ENCODE measurements around the gene ZNFX1. TPM values are rescaled to one million over a fixed set of nuclear protein-coding genes. Genes with fewer than 3 reads are reported as not detected.
"Not testable (repeated sequence)": the region's sequence is repeated elsewhere in the genome, so short reads cannot be mapped to it uniquely, and the experiment has no call there.

ZNFX1 gene
- total RNA-seq, 1 donor from 2014 or later: 40.7 TPM

GRCh38 chr20:49294002-49294654, 16.3 kb upstream of the ZNFX1 start:
- ATAC-seq; DNase-seq (ENCODE audit: low spot score); intact Hi-C loops (cut with DNase I): not testable (repeated sequence)

GRCh38 chr20:49293122-49293521, 15.3 kb upstream of the ZNFX1 start:
- intact Hi-C loops (cut with DNase I): no loop called here
- no peak for ATAC-seq
- DNase-seq (ENCODE audit: low spot score): no peak

DNA sequence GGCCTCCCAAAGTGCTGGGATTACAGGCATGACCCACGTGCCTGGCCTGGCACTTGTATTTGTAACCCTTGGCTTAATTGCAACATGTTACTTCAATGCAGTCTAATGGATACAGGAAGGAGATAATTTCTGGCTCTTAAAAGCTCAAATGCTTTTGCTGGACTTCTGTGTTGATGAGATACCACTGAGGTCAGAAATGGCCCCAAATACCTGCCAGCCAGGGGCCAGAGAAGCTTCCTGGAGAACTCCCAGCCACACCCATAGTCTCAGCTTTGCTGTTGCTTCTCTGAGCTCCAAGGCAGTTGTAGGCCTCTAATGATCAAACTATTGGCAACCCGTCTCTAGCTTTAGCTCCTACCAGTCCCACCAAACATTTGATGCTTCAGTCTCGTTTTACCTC, 14.2 kb upstream of the ZNFX1 start:
- DNase-seq (ENCODE audit: low spot score) (no peak), ATAC-seq (no peak)
- intact Hi-C loops (cut with DNase I): no loop called here

GRCh38 chr20:49291200-49291599, 13.3 kb upstream of the ZNFX1 start:
- intact Hi-C loops (cut with DNase I): no loop called here

GRCh38 chr20:49290608-49291191, 12.8 kb upstream of the ZNFX1 start:
- intact Hi-C loops (cut with DNase I): no loop called here
- ATAC-seq: no peak
- DNase-seq (ENCODE audit: low spot score): no peak

More at GRCh38 chr20:49291200-49291599, 13.3 kb upstream of the ZNFX1 start:
- ATAC-seq (no peak), DNase-seq (ENCODE audit: low spot score) (no peak)

- ATAC-seq (no peak), DNase-seq (ENCODE audit: low spot score) (no peak)
- intact Hi-C loops (cut with DNase I): no loop called here
These were observed 11.2 kb upstream of the ZNFX1 start for GRCh38 chr20:49288784-49289696.

- no peak for ATAC-seq
- intact Hi-C loops (cut with DNase I): no loop called here
These were observed 10.4 kb upstream of the ZNFX1 start for GRCh38 chr20:49288250-49288751.

DNA sequence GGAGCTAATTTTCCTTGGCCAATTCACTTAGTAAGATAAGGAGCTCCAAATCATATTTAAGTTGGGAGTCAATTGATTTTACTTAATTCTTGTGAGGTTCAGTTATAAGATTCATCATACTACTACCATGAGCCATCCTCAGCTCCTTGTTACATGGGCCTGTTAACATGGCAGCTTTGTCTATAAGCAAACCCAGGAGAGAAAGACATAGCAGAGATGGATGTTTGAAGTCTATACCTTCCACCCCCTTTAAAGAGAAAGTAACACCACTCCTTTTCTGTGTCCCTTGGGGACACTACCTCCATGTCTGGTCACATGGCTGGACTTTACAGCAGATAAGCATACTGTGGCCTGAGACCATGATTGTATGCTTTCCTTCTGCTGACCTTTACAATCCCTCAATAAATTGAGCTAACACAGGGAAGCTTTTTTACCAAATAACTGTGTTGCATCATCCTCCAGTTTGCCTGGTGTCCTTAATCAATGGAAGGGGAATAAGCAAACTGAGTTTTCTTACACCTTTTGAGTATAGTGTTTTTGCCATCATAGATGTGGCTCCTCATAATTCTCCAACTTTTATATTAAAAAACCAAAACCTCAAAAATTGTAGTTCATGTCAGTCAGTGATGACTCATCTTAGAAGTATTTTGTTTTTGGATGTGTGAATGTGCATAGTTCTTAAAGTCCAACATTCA, 9.8 kb upstream of the ZNFX1 start:
- intact Hi-C loops (cut with DNase I): no loop called here
- ATAC-seq (no peak), DNase-seq (ENCODE audit: low spot score) (no peak)

More at GRCh38 chr20:49288250-49288751, 10.4 kb upstream of the ZNFX1 start:
- no peak for DNase-seq (ENCODE audit: low spot score)

DNA sequence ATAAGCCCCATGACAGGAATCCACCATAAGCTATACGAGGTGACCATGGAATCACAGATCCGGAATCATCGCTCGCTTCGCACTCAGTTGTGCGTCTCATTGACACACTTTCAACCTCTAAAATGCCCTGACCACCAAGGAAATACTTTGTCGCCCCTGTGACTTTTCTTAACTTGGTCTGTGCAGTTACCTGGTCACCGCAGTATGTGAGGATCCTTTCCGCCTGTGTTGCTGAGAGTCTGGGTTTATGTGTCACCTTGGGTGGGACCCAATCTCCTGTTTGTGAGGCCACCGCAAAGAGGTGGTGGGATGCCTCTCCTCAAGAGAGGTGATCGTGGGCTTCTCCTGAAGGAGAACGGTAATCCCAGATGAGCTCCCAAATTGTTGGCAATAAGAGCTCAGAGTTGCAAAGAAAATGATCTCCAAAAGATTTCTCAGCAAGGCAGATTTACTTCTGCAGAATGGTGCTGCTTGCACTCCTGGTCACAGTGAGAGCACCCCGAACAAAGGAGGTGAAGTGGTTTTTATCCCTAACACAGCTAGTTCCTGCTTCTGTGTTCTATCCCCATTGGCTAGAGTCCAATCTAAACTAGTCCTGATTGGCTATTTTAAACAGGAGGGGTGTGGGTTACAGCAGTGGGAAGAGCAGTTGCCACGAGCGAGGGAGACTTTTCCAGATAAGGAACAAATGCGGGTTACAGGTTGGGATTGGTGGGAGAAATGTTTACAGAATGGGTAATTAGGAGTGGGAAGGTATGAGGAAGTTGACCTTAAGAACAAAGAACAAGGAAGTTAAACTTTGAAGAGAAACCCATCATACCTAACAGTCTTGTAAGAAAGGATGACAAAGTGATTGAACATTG, 9.1 kb upstream of the ZNFX1 start:
- intact Hi-C loops (cut with DNase I): no loop called here
- ATAC-seq (no peak), DNase-seq (ENCODE audit: low spot score) (no peak)

DNA sequence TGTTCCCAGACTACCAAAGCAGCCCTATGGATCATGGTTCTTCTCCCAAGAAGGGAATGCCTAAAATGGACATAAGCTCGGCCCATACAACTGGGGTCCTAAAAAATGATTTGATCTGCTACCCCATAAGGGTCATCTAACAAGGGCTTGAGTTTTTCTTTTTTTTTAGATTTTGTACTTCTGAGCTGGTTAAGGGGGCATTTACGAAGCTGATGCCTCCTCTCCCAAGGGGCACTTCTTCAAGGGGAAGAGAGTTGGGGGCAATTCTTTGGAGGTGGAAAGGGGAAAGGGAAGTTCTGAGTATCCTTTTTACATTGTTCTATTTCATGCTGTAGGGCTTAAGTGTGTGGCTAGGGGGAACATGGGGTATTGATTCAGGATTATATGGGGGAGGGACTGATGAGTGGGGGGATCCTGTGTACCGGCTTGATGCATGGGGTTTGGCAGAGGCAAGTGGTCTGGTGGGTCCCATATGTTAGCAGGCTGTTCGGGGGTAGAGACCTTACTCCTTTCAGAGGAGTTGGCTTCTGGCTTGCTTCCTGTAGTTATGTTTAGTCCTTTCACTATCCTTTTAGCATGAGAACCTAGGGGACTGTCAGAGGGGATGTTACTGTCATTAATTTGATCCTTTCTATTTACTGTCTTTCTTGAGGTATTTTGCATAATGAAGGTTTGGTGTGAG, 8.1 kb upstream of the ZNFX1 start:
- ATAC-seq (no peak), DNase-seq (ENCODE audit: low spot score) (no peak)
- intact Hi-C loops (cut with DNase I): no loop called here

- intact Hi-C loops (cut with DNase I): no loop called here
- ATAC-seq: no peak
- no peak for DNase-seq (ENCODE audit: low spot score)
These were observed 7.4 kb upstream of the ZNFX1 start for GRCh38 chr20:49285233-49285668.

- DNase-seq (ENCODE audit: low spot score): no peak
- ATAC-seq: no peak
- intact Hi-C loops (cut with DNase I): no loop called here
These were observed 7.0 kb upstream of the ZNFX1 start for GRCh38 chr20:49284818-49285217.

DNA sequence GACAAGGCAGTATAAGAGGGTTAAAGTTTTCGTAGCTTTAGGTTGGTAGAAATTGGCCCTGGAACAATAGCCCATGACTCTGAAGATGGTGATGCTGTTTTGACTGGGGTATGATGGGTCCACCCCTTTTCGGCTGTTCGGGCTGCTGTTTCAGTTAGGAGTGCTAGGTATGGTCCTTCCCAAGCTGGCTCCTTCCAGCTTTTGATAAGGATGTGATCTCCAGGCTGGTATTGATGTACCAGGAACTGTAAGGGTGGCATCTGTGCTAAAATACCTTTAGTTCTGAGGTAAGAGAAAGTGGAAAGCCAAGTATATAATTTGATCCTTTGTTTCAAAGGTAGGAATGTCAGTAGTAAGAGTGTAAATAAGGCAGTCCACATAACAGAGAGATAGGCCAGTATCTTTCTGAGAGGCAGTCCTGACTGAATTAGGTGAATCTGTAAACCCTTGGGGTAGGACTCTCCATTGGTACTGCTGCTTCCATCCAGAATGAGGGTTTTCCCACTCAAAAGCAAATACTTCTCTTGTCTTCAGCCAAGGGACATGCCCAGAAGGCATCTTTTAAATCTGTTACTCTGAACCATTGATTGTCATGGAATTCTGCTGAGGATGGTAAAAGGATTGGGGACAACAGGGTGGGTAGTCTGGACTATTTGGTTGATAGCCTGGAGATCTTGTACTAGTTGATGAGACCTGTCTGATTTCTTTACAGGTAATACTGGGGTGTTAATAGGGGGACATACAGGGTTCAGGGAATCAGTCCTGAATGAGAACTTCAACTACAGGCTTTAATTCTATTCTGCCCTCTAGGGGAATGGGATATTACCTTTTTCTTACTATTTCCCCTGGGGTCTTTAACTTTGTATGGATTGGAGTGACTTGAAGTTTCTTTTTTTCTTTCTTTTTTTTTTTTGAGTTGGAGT, 6.1 kb upstream of the ZNFX1 start:
- DNase-seq (ENCODE audit: low spot score): no peak
- intact Hi-C loops (cut with DNase I): no loop called here
- no peak for ATAC-seq

DNA sequence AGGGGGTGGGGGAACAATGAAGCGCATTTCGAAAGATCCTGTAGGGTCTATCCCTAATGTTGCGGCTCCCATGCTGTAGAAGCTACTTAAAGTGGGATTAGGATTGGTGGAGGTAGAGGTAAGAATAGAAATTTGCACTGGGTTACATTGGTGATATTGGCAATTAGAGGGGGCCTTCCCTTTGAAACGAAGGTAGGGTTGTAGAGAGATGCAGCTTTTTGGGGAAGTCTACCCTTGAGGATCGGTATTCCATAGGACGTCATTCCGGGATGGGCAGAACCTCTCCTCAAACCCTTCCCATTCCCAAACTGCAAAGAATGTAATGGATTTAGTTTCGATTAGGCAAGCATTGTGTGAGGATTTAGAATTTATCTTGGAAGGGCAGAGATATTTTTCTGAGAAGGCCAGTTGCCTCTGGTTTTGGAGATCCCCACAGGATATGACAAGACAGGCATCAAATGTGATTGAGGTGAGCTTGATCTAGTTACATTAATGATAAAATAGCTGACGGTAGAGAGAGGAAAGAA, 5.4 kb upstream of the ZNFX1 start:
- ATAC-seq (no peak), DNase-seq (ENCODE audit: low spot score) (no peak)
- intact Hi-C loops (cut with DNase I): no loop called here

DNA sequence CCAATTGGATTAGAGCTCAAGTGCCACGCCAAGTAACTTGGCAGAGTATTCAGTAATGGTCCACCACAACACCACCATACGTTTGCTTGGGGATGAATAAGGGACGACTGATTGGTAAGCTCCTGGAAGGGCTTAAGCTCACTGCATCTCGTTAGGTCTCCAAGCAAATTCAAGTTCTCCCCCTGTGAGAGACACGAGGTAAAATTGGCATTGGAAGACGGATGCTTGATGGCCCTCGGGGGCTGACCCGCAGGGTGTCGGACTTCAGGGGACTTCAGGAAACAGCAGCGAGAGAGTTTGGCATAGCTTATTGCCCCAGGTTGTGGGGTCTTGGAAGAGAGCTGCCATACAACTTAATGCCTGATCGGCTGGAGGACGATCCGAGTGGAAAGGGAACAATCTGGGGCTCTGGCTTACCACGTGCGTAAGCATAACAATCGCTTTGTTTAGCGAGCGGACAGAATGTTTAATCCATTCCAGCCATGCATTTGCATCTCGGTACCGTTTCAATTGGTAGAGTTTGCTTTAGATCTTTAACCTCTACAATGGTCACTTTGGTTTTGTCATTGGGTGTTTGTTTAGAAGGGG, 4.8 kb upstream of the ZNFX1 start:
- DNase-seq (ENCODE audit: low spot score): no peak
- intact Hi-C loops (cut with DNase I): no loop called here
- no peak for ATAC-seq

DNA sequence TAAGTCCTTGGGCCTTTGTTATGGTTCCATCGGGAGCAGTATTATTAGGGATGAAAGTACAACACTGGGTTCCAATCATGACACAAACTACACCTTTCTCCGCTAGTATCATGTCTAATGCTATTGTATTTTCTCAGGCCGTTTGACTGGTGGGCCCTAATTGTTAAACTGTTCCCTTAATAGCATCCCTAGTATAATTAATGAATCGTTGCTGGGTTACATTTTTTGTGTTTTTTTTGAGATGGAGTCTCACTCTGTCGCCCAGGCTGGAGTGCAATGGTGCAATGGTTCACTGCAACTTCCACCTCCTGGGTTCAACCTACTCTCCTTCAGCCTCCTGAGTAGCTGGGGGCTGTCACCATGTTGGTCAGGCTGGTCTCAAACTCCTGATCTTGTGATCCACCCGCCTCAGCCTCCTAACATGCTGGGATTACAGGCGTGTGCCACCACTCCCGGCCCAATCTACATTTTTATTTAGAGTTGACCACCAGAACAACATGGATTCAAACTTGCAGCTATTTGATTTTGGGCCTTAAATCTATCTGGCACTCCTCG, 4.1 kb upstream of the ZNFX1 start:
- no peak for ATAC-seq
- intact Hi-C loops (cut with DNase I): no loop called here
- no peak for DNase-seq (ENCODE audit: low spot score)
